Measurements from ENCODE around the gene FAM3B. TPM values are rescaled to one million over a fixed set of nuclear protein-coding genes. Genes with fewer than 3 reads are reported as not detected.

FAM3B gene
- total and polyA plus RNA-seq, 2 experiments from 2014 or later = 35.4 to 49.7 TPM

DNA sequence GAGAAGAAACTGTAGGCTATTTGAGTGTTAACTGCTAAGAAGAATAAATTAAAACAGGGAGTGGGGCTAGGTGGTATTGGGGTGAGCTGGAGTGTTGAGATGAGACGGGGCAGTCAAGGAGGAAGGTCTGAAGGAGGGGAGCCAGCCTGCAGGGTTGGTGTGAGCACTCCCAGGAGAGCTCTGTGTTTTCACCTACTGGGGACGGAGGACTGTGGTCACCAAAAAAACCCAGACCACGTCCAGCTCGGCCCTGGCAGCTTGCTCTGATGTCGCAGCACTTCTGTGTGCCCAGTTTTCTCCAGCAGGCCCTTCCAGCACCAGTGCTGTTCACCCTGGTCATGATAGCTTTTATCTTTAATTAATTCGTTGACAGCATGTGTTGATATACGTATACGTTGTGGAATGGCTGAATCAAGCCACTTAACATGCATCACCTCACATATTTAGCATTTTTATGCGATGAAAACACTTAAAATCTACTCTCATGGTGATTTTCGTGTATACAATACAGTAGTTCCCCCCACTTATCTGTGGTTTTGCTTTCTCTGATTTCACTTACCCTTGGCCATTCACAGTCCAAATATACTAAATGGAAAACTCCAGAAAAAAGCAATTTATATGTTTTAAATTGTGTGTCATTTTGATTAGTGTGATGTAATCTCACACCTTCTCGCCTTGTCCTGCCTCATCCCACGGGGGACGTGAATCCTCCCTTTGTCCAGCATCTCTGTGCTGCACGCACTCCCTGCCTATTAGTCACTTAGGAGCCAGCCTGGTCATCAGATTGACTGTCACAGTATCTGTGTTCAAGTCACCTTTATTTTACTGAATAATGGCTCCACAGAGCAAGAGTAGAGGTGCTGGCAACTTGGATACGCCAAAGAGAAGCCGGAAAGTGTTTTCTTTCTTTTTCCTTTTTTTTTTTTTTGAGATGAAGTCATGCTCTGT, 12.3 kb downstream of the FAM3B start:
- Histone ChIP-seq H3K27ac (no peak overlapping the region), H3K4me1 (ENCODE audit: insufficient read depth) (no peaks in the 10 kb centered on the region), H3K79me2 (peaks cover 14% of the 10 kb centered on the region), H3K9me3 (ENCODE audit: low read depth) (no peaks in the 10 kb centered on the region), H3K9me2 (replicated peaks; ENCODE audit: insufficient read depth) (no peaks in the 10 kb centered on the region), H3K4me2 (no peak overlapping the region), H4K20me1 (ENCODE audit: insufficient read depth, poor library complexity, severe bottlenecking) (no peaks in the 10 kb centered on the region), H3K27me3 (no peaks in the 10 kb centered on the region), H2AFZ (no peak overlapping the region), H3K4me3 (no peak overlapping the region), H3K36me3 (replicated peaks; ENCODE audit: insufficient read depth, low read depth) (no peaks in the 10 kb centered on the region)
- DNase-seq (ENCODE audit: low spot score) = no peak
- 88% methylated on average over 16 of the region's 16 CpGs for WGBS (ENCODE audit: low lambda C conversion rate, missing lambda C conversion rate)
- no peak for TF ChIP-seq EZH2 (IDR thresholded peaks at IDR 0.05; ENCODE audit: borderline replicate concordance)
- TF ChIP-seq CTCF (IDR thresholded peaks at IDR 0.05; ENCODE audit: poor library complexity) = no peak
- TF ChIP-seq EZH2phosphoT487 (IDR thresholded peaks at IDR 0.05; ENCODE audit: low read depth, severe bottlenecking, unreplicated experiment) = no peak

DNA sequence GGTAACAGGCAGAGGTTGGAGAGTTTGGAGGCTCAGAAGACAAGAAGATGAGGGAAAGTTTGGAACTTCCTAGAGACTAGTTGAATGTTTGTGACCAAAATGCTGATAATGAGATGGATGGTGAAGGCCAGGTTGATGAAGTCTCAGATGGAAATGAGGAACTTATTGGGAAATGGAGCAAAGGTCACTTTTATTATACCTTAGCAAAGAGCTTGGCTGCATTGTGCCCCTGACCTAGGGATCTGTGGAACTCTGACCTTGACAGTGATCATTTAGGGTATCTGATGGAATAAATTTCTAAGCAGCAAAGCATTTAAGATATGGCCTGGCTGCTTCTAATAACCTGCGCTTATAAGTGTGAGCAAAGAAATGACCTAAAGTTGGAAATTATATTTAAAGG, 17.2 kb downstream of the FAM3B start:
- Histone ChIP-seq H3K4me3 (no peak overlapping the region), H3K9me3 (ENCODE audit: low read depth) (no peaks in the 10 kb centered on the region), H3K27ac (no peak overlapping the region), H3K36me3 (replicated peaks; ENCODE audit: insufficient read depth, low read depth) (no peaks in the 10 kb centered on the region), H2AFZ (no peak overlapping the region), H3K4me2 (no peak overlapping the region), H3K4me1 (ENCODE audit: insufficient read depth) (no peaks in the 10 kb centered on the region), H3K9me2 (replicated peaks; ENCODE audit: insufficient read depth) (no peaks in the 10 kb centered on the region), H4K20me1 (ENCODE audit: insufficient read depth, poor library complexity, severe bottlenecking) (no peaks in the 10 kb centered on the region), H3K27me3 (no peaks in the 10 kb centered on the region), H3K79me2 (peaks cover 11% of the 10 kb centered on the region)
- TF ChIP-seq CTCF (IDR thresholded peaks at IDR 0.05; ENCODE audit: poor library complexity) (no peak), EZH2phosphoT487 (IDR thresholded peaks at IDR 0.05; ENCODE audit: low read depth, severe bottlenecking, unreplicated experiment) (no peak), EZH2 (IDR thresholded peaks at IDR 0.05; ENCODE audit: borderline replicate concordance) (no peak)
- WGBS (ENCODE audit: low lambda C conversion rate, missing lambda C conversion rate) = 97% methylated on average over 1 of the region's 1 CpG
- DNase-seq (ENCODE audit: low spot score) = no peak

DNA sequence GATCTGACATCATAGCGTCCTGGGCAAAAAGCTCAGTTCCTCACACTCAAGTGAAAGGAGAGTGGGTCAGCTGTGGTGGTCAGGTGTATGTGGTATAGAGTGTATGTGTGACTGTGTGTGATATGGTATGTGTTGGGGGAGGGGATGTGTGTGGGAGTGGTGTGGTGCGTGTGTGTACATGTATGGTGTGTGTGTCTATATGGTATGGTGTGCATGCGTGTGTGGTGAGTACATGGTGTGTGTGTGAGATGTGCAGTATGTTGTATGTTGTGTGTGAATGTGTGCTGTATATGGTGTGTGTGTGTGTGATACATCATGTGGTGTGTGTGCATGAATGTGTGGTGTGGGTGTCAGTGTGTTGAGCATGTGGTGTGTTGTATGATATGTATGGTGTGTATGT, 20.9 kb downstream of the FAM3B start:
- DNase-seq (ENCODE audit: low spot score) = no peak
- 96% methylated on average over 3 of the region's 3 CpGs for WGBS (ENCODE audit: low lambda C conversion rate, missing lambda C conversion rate)
- Histone ChIP-seq H3K79me2 (peaks cover 11% of the 10 kb centered on the region), H3K9me3 (ENCODE audit: low read depth) (no peaks in the 10 kb centered on the region), H3K4me2 (no peak overlapping the region), H3K4me1 (ENCODE audit: insufficient read depth) (no peaks in the 10 kb centered on the region), H4K20me1 (ENCODE audit: insufficient read depth, poor library complexity, severe bottlenecking) (no peaks in the 10 kb centered on the region), H3K27ac (no peak overlapping the region), H3K4me3 (no peak overlapping the region), H3K27me3 (no peaks in the 10 kb centered on the region), H3K36me3 (replicated peaks; ENCODE audit: insufficient read depth, low read depth) (no peaks in the 10 kb centered on the region), H2AFZ (no peak overlapping the region), H3K9me2 (replicated peaks; ENCODE audit: insufficient read depth) (no peaks in the 10 kb centered on the region)
- TF ChIP-seq EZH2 (IDR thresholded peaks at IDR 0.05; ENCODE audit: borderline replicate concordance) = no peak
- TF ChIP-seq EZH2phosphoT487 (IDR thresholded peaks at IDR 0.05; ENCODE audit: low read depth, severe bottlenecking, unreplicated experiment) = no peak
- TF ChIP-seq CTCF (IDR thresholded peaks at IDR 0.05; ENCODE audit: poor library complexity) = no peak
